Gastroesophageal sphincter (tissue), 4 donors: ENCODE results near the gene SCUBE3. TPM values are rescaled to one million over a fixed set of nuclear protein-coding genes. Genes with fewer than 3 reads are reported as not detected.

Experiments
- ATAC-seq: fragments of 150-250 bp; one replicate; pipeline ENCODE4 v1.9.1; 2016; ENCODE audit warnings: mild to moderate bottlenecking, moderate library complexity
- H3K27ac ChIP-seq, 4 donors: fragments of 200-600 bp; sonication (generic) in 3 of 4; 1 replicate in 3 of 4; 2 replicates in 1 of 4; pipeline ENCODE4 v1.5.1; 2016 to 2019
- H3K27me3 ChIP-seq: fragments of 200-600 bp; sonication (generic); one replicate; pipeline ENCODE4 v1.5.1; 2019
- H3K36me3 ChIP-seq, 2 donors: fragments of 200-600 bp; sonication (generic); one replicate each; pipeline ENCODE4 v1.5.1; 2019; ENCODE audit warnings: control low read depth in 1 of 2
- H3K4me1 ChIP-seq, 3 donors: fragments of 200-600 bp; sonication (generic); 1 replicate in 2 of 3; 2 replicates in 1 of 3; pipeline ENCODE4 v1.5.1; 2016 to 2019; ENCODE audit warnings: control low read depth in 2 of 3
- H3K4me3 ChIP-seq, 2 donors: fragments of 200-600 bp; sonication (generic); one replicate each; pipeline ENCODE4 v1.5.1; 2019; ENCODE audit warnings: mild to moderate bottlenecking in 1 of 2, moderate library complexity in 1 of 2
- H3K9me3 ChIP-seq, 3 donors: fragments of 200-600 bp; sonication (generic); one replicate each; pipeline ENCODE4 v1.5.1; 2017 to 2019; ENCODE audit warnings: control low read depth in 2 of 3
- CTCF ChIP-seq, 4 experiments: fragments of 200-600 bp in 2 of 4; fragments of 450-650 bp in 2 of 4; sonication (generic) in 1 of 4; IDR thresholded peaks; one replicate each; pipeline ENCODE4 v1.5.1; 2017 to 2019; ENCODE audit warnings: antibody characterized with exemption in 4 of 4, mild to moderate bottlenecking in 2 of 4, moderate library complexity in 2 of 4
- EP300 ChIP-seq: sonication (generic); formaldehyde crosslinking; IDR thresholded peaks from one replicate; pipeline ENCODE4 v1.6.1; 2017; ENCODE audit warnings: antibody characterized with exemption, mild to moderate bottlenecking
- POLR2A ChIP-seq, 2 donors: fragments of 450-650 bp; IDR thresholded peaks; one replicate each; pipeline ENCODE4 v1.6.1; 2017; ENCODE audit warnings: antibody characterized with exemption in 2 of 2, mild to moderate bottlenecking in 2 of 2, moderate library complexity in 1 of 2
- POLR2AphosphoS5 ChIP-seq: sonication (generic); formaldehyde crosslinking; IDR thresholded peaks from one replicate; pipeline ENCODE4 v1.6.1; 2017; ENCODE audit warnings: antibody characterized with exemption
- WGBS, 2 donors: methylation state at CpG; one replicate each; pipeline ENCODE4 v1.1.5; 2018; ENCODE audit warnings: low coverage in 1 of 2; 5-methylcytosine and 5-hydroxymethylcytosine counted together
- total RNA-seq, 4 donors: library from RNA; depleted of rRNA; stranded (reverse); fragments of >200 nt; gene quantifications; one replicate each; pipeline ENCODE4 v1.1.0, GENCODE V29; 2016

Gene SCUBE3
- total RNA-seq, 4 donors from 2014 or later, result 1.4 to 7.2 (median 3.0) TPM

GRCh38 chr6:35178932-35179832 is 34.6 kb upstream of the SCUBE3 start:
- no peak for ATAC-seq
- Histone ChIP-seq H3K27ac (no peak overlapping the region), H3K27me3 (no peaks in the 10 kb centered on the region), H3K4me3 (no peak overlapping the region), H3K36me3 (no peaks in the 10 kb centered on the region), H3K4me1 (peaks cover 0 to 19% (median 10%) of the 10 kb centered on the region in 3 donors), H3K9me3 (no peaks in the 10 kb centered on the region)
- WGBS, 2 donors, result 100% methylated on average over 1 of the region's 5 CpGs; no CpG with 5 or more reads in 1 of the 2 donors
- no peak for TF ChIP-seq EP300
- no peak for TF ChIP-seq CTCF (IDR thresholded peaks at IDR 0.05)

- Histone ChIP-seq H3K27me3 (no peaks in the 10 kb centered on the region), H3K27ac (no peak overlapping the region), H3K4me1 (peaks cover 0 to 20% (median 10%) of the 10 kb centered on the region in 3 donors), H3K36me3 (no peaks in the 10 kb centered on the region), H3K4me3 (no peak overlapping the region), H3K9me3 (no peaks in the 10 kb centered on the region)
- TF ChIP-seq EP300 (no peak), POLR2AphosphoS5 (no peak), CTCF (IDR thresholded peaks at IDR 0.05) (no peak)
- WGBS, 2 donors, result 41 to 60% methylated on average over 1 to 2 of the region's 2 CpGs
- ATAC-seq, result no peak
These were observed 33.7 kb upstream of the SCUBE3 start for GRCh38 chr6:35179901-35180535.

- Histone ChIP-seq H3K4me1 (peaks cover 0 to 30% (median 15%) of the 10 kb centered on the region in 3 donors), H3K4me3 (no peak overlapping the region), H3K9me3 (no peaks in the 10 kb centered on the region), H3K27me3 (no peaks in the 10 kb centered on the region), H3K27ac (peak overlapping the region in 3 of 4 donors; percentile 19 to 55 (median 22)), H3K36me3 (no peaks in the 10 kb centered on the region)
- ATAC-seq, result peak; percentile 31
- TF ChIP-seq POLR2A (IDR thresholded peaks at IDR 0.05) (no peak), CTCF (IDR thresholded peaks at IDR 0.05) (no peak), POLR2AphosphoS5 (peak; percentile 11)
- WGBS, 2 donors, result 10 to 64% methylated on average over 2 to 5 of the region's 5 CpGs
These were observed 32.3 kb upstream of the SCUBE3 start for GRCh38 chr6:35181308-35181932.

- ATAC-seq, result peak; percentile 64
- Histone ChIP-seq H3K27me3 (no peaks in the 10 kb centered on the region), H3K27ac (peak overlapping the region in 2 of 4 donors; percentile 22 to 55), H3K9me3 (no peaks in the 10 kb centered on the region), H3K4me3 (no peak overlapping the region), H3K4me1 (peaks cover 0 to 30% (median 15%) of the 10 kb centered on the region in 3 donors), H3K36me3 (no peaks in the 10 kb centered on the region)
- TF ChIP-seq CTCF (IDR thresholded peaks at IDR 0.05) (no peak), EP300 (no peak), POLR2AphosphoS5 (no peak), POLR2A (IDR thresholded peaks at IDR 0.05) (no peak)
- 27 to 32% methylated on average over 3 to 7 of the region's 55 CpGs for WGBS, 2 donors
These were observed 31.7 kb upstream of the SCUBE3 start for GRCh38 chr6:35181933-35182612.
